ENCODE data around the gene WFIKKN1. TPM values are rescaled to one million over a fixed set of nuclear protein-coding genes. Genes with fewer than 3 reads are reported as not detected.

Gene WFIKKN1
- total RNA-seq, 1 experiment from 2014 or later: 0.07 TPM

DNA sequence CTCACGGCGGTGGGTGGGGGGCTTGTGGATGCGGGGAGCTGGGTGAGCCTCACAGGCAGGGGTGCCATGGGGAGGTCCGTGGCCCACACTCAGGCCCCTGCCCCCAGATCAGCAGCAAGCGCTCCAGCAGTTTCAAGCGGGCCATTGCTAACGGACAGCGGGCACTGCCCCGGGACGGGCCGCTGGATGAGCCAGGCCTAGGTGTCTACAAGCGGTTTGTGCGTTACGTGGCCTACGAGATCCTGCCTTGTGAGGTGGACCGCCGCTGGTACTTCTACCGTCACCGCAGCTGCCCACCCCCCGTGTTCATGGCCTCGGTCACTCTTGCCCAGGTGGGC is 45.7 kb downstream of the WFIKKN1 start:
- no peak for DNase-seq (ENCODE audit: low read depth)
- in situ Hi-C loops (cut with HindIII; ENCODE audit: low pct_unique_long_range_greater_than_20kb, low sequenced_read_pairs): no loop called here

DNA sequence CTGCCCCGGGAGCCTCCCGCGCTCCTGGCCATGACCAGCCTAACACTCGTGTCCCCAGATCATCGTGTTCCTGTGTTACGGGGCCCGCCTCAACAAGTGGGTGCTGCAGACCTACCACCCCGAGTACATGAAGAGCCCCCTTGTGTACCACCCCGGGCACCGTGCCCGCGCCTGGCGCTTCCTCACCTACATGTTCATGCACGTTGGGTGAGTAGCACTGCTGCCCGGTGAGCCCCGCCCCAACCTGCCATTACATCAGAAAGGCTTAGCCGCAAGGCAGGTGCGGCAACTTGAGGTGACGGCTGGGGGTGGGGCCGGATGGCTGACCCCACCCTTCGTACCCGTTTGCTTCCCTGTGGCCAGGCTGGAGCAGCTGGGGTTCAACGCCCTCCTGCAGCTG is 46.1 kb downstream of the WFIKKN1 start:
- DNase-seq (ENCODE audit: low read depth): no peak
- in situ Hi-C loops (cut with HindIII; ENCODE audit: low pct_unique_long_range_greater_than_20kb, low sequenced_read_pairs): no loop called here

- DNase-seq (ENCODE audit: low read depth): no peak
- in situ Hi-C loops (cut with HindIII; ENCODE audit: low pct_unique_long_range_greater_than_20kb, low sequenced_read_pairs): no loop called here
Observed at GRCh38 chr16:677316-678190, 46.8 kb downstream of the WFIKKN1 start.

DNA sequence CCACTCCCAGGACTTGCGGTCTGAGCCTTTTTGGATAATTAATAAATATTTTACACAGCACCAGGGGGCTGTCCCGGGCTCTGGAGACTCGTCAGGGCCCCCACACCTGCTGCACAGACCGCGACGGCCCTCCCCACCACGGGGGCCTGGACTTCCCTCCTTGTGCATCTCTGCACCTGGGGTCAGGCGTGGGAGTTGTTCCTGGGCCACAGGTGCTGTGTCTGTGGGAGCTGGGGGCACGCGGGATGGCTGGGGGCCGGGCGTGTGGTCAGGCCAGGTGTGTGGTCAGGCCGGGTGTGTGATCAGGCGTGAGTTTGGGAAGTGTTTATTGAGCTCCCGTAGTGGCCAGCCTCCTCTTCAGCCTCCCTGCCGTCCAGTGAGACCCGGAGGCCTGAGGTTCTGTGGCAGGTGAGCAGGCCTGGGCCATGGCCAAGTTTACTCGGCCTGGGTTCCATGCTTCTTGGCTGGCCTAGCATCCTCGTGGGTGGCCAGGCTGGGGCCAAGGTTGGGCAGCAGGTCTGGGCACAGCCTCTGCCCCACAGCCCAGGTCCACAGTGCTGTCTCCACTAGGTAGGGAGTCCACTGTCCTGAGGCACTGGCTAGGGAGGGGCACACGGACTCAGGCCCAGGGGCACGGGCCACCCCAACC is 47.5 kb downstream of the WFIKKN1 start:
- no peak for DNase-seq (ENCODE audit: low read depth)
- in situ Hi-C loops (cut with HindIII; ENCODE audit: low pct_unique_long_range_greater_than_20kb, low sequenced_read_pairs): no loop called here

DNA sequence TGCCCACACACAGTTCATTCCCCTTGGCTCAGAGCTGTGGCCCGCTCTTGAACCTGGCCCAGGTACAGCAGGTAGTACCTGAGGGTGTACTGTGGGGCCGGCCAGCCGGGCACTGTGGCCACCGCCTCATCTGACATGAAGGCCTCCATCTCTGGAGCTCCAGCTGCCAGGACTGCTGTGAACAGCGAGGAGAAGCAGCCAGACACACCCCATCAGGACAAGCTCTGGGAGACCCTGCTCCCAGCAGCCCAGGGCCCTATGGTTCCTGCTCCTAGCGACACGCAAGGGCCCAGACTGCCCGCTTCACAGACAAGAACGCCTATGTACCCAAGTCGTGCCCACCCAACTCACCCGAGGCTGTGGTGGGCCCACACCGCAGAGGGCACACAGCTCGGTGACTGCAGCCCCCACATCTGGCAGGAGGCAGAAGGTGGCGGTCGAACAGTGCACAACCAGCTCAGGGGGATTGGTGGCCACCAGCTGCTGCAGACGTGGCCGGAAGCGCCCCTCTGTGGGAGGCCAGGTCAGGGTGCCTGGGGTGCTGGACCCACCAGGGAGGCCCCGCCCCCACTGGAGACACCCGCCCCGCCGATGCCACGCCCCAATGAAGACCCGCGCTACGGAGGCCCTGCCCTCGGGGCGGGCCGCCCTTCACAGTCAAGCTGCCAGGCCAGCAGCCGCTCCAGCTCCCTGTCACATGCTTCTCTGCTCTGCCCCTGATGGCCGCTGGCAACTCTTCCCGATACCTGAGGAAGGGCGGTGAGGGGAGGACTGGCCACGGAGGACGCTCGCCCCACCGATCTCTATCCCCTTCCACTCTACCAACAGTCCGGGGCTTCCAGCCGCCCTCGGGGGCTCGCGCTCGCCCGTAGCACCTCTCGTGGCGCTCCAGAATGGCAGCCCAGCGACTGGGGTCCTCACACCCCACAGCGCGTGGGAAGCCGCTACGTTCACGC is 48.4 kb downstream of the WFIKKN1 start:
- peak; percentile 93 for DNase-seq (ENCODE audit: low read depth)
- in situ Hi-C loops (cut with HindIII; ENCODE audit: low pct_unique_long_range_greater_than_20kb, low sequenced_read_pairs): no loop called here

- peak; percentile 92 for DNase-seq (ENCODE audit: low read depth)
- in situ Hi-C loops (cut with HindIII; ENCODE audit: low pct_unique_long_range_greater_than_20kb, low sequenced_read_pairs): no loop called here
Observed at GRCh38 chr16:679814-680624, 49.2 kb downstream of the WFIKKN1 start, which contains the start of gene STUB1. TSS of gene STUB1 (plus strand) at chr16:680410. CDS start at chr16:680526, 116 bp downstream.

DNA sequence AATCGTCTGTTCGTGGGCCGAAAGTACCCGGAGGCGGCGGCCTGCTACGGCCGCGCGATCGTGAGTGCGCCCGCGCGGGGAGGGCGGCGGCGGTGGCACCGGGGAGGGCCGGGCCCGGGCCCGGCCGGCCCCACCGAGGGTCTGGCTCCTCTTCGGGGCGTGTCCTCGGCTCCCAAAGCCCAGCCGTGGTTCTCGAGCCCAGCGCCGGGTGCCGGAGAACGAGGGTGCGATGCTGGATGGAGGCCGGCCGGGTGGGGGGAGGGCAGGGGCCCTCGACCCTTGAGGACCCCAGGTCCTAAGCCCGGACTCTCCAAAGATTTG is 49.8 kb downstream of the WFIKKN1 start:
- no peak for DNase-seq (ENCODE audit: low read depth)
- in situ Hi-C loops (cut with HindIII; ENCODE audit: low pct_unique_long_range_greater_than_20kb, low sequenced_read_pairs): no loop called here

- in situ Hi-C loops (cut with HindIII; ENCODE audit: low pct_unique_long_range_greater_than_20kb, low sequenced_read_pairs): no loop called here
- peak; percentile 48 for DNase-seq (ENCODE audit: low read depth)
Observed at GRCh38 chr16:680967-681745, 50.4 kb downstream of the WFIKKN1 start.

DNA sequence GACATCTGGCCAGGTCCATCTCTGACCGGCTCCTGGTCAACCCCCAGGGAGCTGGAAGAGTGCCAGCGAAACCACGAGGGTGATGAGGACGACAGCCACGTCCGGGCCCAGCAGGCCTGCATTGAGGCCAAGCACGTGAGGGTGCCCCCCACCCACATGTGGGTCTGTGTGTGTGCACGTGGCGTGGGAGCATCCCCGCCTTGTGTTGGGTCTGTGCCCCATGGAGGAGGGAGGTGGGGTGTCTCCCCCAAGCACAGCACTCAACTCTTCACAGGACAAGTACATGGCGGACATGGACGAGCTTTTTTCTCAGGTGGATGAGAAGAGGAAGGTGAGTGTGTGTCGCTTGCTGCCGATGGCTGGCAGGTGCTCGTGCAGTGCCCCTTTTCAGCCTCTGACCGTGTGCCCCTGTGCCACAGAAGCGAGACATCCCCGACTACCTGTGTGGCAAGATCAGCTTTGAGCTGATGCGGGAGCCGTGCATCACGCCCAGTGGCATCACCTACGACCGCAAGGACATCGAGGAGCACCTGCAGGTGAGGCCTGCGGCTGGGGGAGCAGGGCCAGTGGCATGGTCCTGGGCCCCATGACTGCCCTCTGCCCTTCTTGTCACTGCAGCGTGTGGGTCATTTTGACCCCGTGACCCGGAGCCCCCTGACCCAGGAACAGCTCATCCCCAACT is 51.1 kb downstream of the WFIKKN1 start:
- in situ Hi-C loops (cut with HindIII; ENCODE audit: low pct_unique_long_range_greater_than_20kb, low sequenced_read_pairs): no loop called here
- peak; percentile 50 for DNase-seq (ENCODE audit: low read depth)

- in situ Hi-C loops (cut with HindIII; ENCODE audit: low pct_unique_long_range_greater_than_20kb, low sequenced_read_pairs): no loop called here
- DNase-seq (ENCODE audit: low read depth): no peak
Observed at GRCh38 chr16:682493-683395, 52.0 kb downstream of the WFIKKN1 start.

GRCh38 chr16:683396-684070 is 52.7 kb downstream of the WFIKKN1 start:
- in situ Hi-C loops (cut with HindIII; ENCODE audit: low pct_unique_long_range_greater_than_20kb, low sequenced_read_pairs): no loop called here
- peak; percentile 63 for DNase-seq (ENCODE audit: low read depth)

Other genes with a start within 250 kb of the WFIKKN1 start
- gene PGAP6, start 249.0 kb upstream of the WFIKKN1 start, total RNA-seq (2014; rRNA removed; shearing (Covaris generic); ENCODE audit: low replicate concordance): 100.0 and 111 TPM in 2 replicates
- gene NME4, start 233.8 kb upstream of the WFIKKN1 start, total RNA-seq (2014; rRNA removed; shearing (Covaris generic); ENCODE audit: low replicate concordance): 42.0 and 59.6 TPM in 2 replicates
- 9.8 and 33.7 TPM in 2 replicates for gene DECR2, start 229.1 kb upstream of the WFIKKN1 start, total RNA-seq (2014; rRNA removed; shearing (Covaris generic); ENCODE audit: low replicate concordance)
- 37.5 and 77.1 TPM in 2 replicates for gene RAB11FIP3, start 205.3 kb upstream of the WFIKKN1 start, total RNA-seq (2014; rRNA removed; shearing (Covaris generic); ENCODE audit: low replicate concordance)
- 60.1 and 70.1 TPM in 2 replicates for gene CAPN15, start 103.3 kb upstream of the WFIKKN1 start, total RNA-seq (2014; rRNA removed; shearing (Covaris generic); ENCODE audit: low replicate concordance)
- not detected in 2 replicates for gene PRR35, start 70.6 kb upstream of the WFIKKN1 start, total RNA-seq (2014; rRNA removed; shearing (Covaris generic); ENCODE audit: low replicate concordance)
- 1.2 and 4.0 TPM in 2 replicates for gene NHLRC4, start 64.0 kb upstream of the WFIKKN1 start, total RNA-seq (2014; rRNA removed; shearing (Covaris generic); ENCODE audit: low replicate concordance)
- gene PIGQ, start 61.0 kb upstream of the WFIKKN1 start, total RNA-seq (2014; rRNA removed; shearing (Covaris generic); ENCODE audit: low replicate concordance): 53.4 and 65.5 TPM in 2 replicates
- gene RAB40C, start 40.9 kb upstream of the WFIKKN1 start, total RNA-seq (2014; rRNA removed; shearing (Covaris generic); ENCODE audit: low replicate concordance): 22.4 and 33.2 TPM in 2 replicates
- gene METTL26, start 5.3 kb downstream of the WFIKKN1 start, total RNA-seq (2014; rRNA removed; shearing (Covaris generic); ENCODE audit: low replicate concordance): 433 and 438 TPM in 2 replicates
- 93.0 and 94.1 TPM in 2 replicates for gene MCRIP2, start 10.8 kb downstream of the WFIKKN1 start, total RNA-seq (2014; rRNA removed; shearing (Covaris generic); ENCODE audit: low replicate concordance)
- 12.3 and 52.7 TPM in 2 replicates for gene WDR90, start 18.4 kb downstream of the WFIKKN1 start, total RNA-seq (2014; rRNA removed; shearing (Covaris generic); ENCODE audit: low replicate concordance)
- gene RHOT2, start 37.1 kb downstream of the WFIKKN1 start, total RNA-seq (2014; rRNA removed; shearing (Covaris generic); ENCODE audit: low replicate concordance): 91.5 and 99.0 TPM in 2 replicates
- 0.12 and 0.68 TPM in 2 replicates for gene RHBDL1, start 44.7 kb downstream of the WFIKKN1 start, total RNA-seq (2014; rRNA removed; shearing (Covaris generic); ENCODE audit: low replicate concordance)
- 453 and 482 TPM in 2 replicates for gene STUB1, start 49.4 kb downstream of the WFIKKN1 start, total RNA-seq (2014; rRNA removed; shearing (Covaris generic); ENCODE audit: low replicate concordance)
- 116 and 147 TPM in 2 replicates for gene JMJD8, start 53.3 kb downstream of the WFIKKN1 start, total RNA-seq (2014; rRNA removed; shearing (Covaris generic); ENCODE audit: low replicate concordance)
- 24.6 and 30.1 TPM in 2 replicates for gene WDR24, start 59.4 kb downstream of the WFIKKN1 start, total RNA-seq (2014; rRNA removed; shearing (Covaris generic); ENCODE audit: low replicate concordance)
- gene FBXL16, start 74.8 kb downstream of the WFIKKN1 start, total RNA-seq (2014; rRNA removed; shearing (Covaris generic); ENCODE audit: low replicate concordance): 25.7 and 26.3 TPM in 2 replicates
- gene METRN, start 84.1 kb downstream of the WFIKKN1 start, total RNA-seq (2014; rRNA removed; shearing (Covaris generic); ENCODE audit: low replicate concordance): 1,206 and 1,492 TPM in 2 replicates
- gene ANTKMT, start 90.2 kb downstream of the WFIKKN1 start, total RNA-seq (2014; rRNA removed; shearing (Covaris generic); ENCODE audit: low replicate concordance): 95.7 and 164 TPM in 2 replicates
- 4.5 and 10.3 TPM in 2 replicates for gene CCDC78, start 95.5 kb downstream of the WFIKKN1 start, total RNA-seq (2014; rRNA removed; shearing (Covaris generic); ENCODE audit: low replicate concordance)
- gene HAGHL, start 96.1 kb downstream of the WFIKKN1 start, total RNA-seq (2014; rRNA removed; shearing (Covaris generic); ENCODE audit: low replicate concordance): 48.0 and 73.6 TPM in 2 replicates
- gene CIAO3, start 110.0 kb downstream of the WFIKKN1 start, total RNA-seq (2014; rRNA removed; shearing (Covaris generic); ENCODE audit: low replicate concordance): 52.8 and 75.6 TPM in 2 replicates
- gene MSLN, start 129.7 kb downstream of the WFIKKN1 start, total RNA-seq (2014; rRNA removed; shearing (Covaris generic); ENCODE audit: low replicate concordance): not detected in 2 replicates
- gene RPUSD1, start 157.4 kb downstream of the WFIKKN1 start, total RNA-seq (2014; rRNA removed; shearing (Covaris generic); ENCODE audit: low replicate concordance): 50.0 and 75.0 TPM in 2 replicates
- 52.2 and 56.9 TPM in 2 replicates for gene CHTF18, start 157.6 kb downstream of the WFIKKN1 start, total RNA-seq (2014; rRNA removed; shearing (Covaris generic); ENCODE audit: low replicate concordance)
- gene GNG13, start 169.7 kb downstream of the WFIKKN1 start, total RNA-seq (2014; rRNA removed; shearing (Covaris generic); ENCODE audit: low replicate concordance): not detected in 2 replicates

Data from Caki2 (cell line).